Renal cortex interstitium (tissue), 11 donors: ENCODE measurements around the gene RCAN2. TPM values are rescaled to one million over a fixed set of nuclear protein-coding genes. Genes with fewer than 3 reads are reported as not detected.
"Not testable (repeated sequence)": the region's sequence is repeated elsewhere in the genome, so short reads cannot be mapped to it uniquely, and the experiment has no call there.

Source experiments
- DNase-seq, 11 donors: peaks; one replicate each; pipeline ENCODE4 v3.0.0-alpha.2; 2013; ENCODE audit warnings: low read depth in 9 of 11, low spot score in 4 of 11; ENCODE audit errors: extremely low read depth in 1 of 11
- polyA plus RNA-seq, 3 donors: library from polyadenylated mRNA; unstranded; fragments of 120-200 nt; gene quantifications; one replicate each; pipeline ENCODE4 v1.2.1, GENCODE V29; 2013; ENCODE audit not compliant: insufficient read length in 3 of 3

The RCAN2 gene
- polyA plus RNA-seq, 3 donors, result 19.9 to 22.6 (median 22.4) TPM

DNA sequence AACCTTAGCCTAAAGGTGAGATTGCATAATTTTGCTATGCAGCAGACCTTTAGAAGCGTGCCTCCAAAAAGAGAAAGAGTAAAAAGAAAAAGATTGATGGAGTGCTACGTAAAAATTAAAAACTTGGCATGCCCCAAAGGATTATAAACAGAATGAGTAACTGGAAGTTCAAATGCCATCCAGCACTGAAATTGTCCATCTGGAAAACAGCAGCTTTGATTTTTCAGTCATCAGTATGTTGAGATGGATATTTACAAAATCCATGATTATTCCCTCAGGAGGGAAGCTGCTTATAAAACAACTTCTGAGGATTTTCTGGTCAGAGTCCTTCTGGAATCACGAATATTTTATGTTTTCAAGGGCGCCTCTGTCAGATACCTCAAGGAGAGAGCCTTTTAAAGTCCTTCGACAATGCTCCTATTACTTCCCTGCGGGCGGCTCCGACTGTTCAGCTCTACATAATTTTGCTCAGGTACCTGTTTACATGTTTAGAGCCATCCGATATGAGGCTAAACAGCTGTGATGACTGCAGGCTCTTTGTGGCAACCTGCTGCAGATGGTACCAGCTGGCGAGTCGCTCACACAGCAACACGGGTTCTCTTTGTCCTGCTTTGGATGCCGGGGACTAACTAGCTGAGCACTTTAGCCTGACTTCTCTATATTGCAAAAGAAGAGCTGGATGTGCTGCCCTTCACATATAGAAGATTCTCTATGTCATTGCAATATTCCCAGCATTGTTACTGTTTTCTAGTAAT, 83.3 kb downstream of the RCAN2 start:
- DNase-seq, result no peak

- no peak for DNase-seq
These were observed 84.0 kb downstream of the RCAN2 start for GRCh38 chr6:46407246-46407645.

DNA sequence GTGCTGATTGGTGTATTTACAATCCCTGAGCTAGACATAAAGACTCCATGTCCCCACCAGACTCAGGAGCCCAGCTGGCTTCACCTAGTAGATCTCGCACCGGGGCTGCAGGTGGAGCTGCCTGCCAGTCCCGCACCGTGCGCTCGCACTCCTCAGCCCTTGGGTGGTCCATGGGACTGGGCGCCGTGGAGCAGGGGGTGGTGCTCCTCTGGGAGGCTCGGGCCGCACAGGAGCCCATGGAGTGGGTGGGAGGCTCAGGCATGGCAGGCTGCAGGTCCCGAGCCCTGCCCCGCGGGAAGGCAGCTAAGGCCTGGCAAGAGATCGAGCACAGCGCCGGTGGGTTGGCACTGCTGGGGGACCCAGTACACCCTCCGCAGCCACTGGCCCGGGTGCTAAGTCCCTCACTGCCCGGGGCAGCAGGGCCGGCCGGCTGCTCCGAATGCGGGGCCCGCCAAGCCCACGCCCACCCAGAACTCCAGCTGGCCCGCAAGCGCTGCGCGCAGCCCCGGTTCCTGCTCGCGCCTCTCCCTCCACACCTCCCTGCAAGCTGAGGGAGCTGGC, 85.5 kb downstream of the RCAN2 start:
- not testable (repeated sequence) for DNase-seq

DNA sequence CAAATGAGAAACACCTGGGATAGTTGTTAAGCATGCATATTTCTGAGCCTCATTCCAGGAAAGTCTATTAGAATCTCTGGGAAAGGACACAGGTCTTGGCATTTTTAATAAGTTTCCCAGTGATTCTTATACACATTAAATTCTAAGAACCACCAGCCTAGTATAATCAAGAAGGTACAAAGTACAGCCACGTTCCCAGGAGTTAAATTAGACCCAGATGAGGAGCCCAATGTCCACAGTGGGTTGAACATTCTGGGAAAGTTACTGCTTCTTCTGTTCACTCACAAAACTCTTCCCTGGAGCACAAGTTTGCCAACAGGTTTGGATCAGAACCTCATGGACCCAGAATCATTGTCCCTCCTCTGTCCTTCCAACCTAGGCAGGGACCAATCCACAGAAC, 90.4 kb downstream of the RCAN2 start:
- DNase-seq, result no peak

DNA sequence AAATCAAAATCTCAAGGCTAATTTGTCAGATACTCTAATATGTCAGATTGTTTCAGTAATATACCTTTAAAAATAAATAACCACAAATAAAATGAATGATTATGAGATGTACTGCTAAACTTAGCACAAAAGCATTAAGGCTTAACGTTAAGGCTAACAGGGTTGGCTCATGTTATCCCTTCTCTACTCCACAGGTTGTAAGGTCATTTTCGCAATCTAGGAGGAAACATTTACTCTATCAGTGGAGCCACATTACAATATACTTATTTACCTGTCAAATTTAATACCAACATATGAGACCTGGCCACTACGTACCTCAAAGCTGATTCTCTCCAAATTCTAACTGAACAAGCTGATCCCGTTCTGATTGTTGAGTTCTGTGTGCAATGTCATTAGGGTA, 95.7 kb downstream of the RCAN2 start:
- no peak for DNase-seq

GRCh38 chr6:46393940-46394337, 97.3 kb downstream of the RCAN2 start:
- no peak for DNase-seq

DNA sequence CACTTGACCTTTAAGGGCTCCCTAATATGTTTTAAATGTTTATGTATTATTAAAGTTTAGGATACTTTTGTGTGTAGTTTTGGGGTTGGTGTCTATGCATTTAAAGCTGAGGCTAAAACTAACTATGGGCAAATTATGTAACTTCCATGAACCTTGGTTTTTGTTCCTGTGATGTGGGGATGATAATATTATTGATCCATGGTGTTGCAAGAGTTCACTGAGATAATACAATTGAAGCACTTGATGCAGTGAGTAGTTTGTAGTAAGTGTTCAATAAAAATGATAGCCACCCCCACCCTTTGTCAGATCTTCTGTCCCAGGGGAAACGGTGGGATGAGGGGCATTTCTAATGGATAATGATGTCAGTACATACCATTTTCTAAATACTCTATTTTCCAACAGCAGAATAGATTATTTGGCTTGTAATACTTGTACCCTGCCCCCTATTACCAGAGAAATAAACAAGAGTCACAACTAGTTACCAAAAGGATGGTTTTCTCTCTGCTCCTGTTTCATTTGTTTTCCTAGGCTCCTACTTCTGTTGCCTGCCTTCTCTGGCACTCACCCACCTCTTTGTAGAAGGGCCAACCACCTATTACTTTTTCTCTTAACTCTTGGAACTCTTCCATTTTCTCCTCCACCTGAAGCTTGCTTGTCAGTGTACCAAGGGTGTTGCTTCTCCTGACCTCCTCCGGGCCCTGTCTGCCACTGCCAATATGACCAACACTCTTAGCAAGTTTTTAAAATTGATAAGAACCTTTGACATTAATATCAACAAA, 97.9 kb downstream of the RCAN2 start:
- no peak for DNase-seq

DNA sequence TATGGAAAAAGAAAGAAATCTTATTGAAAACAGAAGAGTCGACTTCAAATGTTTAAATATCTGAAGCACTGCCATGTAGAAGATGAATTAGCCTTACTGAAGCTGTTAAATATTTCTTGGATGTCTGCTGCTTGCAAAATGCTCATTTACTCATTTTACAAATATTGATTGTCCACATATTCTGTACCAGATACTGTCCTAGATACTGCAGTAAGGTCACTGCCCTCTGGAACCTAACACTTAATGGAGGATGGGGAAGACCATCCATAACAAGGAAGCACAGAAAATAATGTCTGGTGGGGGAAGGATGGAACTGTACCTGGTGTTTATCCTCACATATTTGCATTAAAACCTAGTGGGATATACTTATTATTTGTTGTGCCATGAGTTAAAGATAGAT, 99.0 kb downstream of the RCAN2 start:
- no peak for DNase-seq

GRCh38 chr6:46390153-46390876, 100.9 kb downstream of the RCAN2 start:
- no peak for DNase-seq

DNA sequence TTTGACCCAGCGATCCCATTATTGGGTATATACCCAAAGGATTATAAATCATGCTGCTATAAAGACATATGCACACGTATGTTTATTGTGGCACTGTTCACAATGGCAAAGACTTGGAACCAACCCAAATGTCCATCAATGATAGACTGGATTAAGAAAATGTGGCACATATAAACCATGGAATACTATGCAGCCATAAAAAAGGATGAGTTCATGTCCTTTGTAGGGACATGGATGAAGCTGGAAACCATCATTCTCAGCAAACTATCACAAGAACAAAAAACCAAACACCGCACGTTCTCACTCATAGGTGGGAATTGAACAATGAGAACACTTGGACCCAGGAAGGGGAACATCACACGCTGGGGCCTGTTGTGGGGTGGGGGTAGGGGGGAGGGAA, 103.5 kb downstream of the RCAN2 start:
- not testable (repeated sequence) for DNase-seq

- DNase-seq, result no peak
These were observed 109.7 kb downstream of the RCAN2 start for GRCh38 chr6:46381579-46381978.

GRCh38 chr6:46381057-46381456, 110.2 kb downstream of the RCAN2 start:
- no peak for DNase-seq

- no peak for DNase-seq
These were observed 111.0 kb downstream of the RCAN2 start for GRCh38 chr6:46380152-46380807.

- DNase-seq, result no peak
These were observed 112.3 kb downstream of the RCAN2 start for GRCh38 chr6:46378882-46379416.

DNA sequence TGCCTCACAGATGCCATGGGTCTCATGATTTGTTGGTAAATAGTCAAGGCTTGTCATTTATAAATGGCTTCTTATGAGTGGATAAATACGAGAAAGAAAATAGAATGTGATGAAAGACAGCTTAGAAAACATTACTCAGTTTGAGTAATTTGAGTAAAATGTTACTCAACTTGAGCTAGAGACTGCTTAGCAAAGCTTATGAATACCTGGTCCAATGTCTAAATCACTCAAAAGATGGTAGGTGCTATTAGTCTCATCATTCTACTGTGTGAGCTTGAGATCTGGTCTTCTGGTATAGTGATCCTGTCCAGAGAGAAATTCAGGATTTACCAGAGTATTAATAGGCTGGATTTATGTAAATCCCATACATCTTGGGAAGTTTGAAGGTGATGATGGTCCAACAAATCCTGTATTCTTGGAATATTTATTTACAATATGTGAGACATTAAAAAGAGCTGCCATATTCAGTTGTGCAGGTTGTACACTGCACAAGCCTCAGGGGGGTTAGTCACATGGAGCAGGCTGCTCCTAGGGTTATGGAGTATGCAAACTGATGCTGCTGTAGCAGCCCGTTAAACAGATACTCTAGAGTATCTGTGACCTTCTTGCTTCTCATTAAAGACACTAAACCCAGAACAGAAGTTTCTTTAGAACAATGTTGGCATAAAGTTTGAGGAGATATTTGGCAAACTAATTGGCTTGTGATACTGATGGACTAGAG, 112.9 kb downstream of the RCAN2 start:
- no peak for DNase-seq

- DNase-seq, result no peak
These were observed 114.0 kb downstream of the RCAN2 start for GRCh38 chr6:46377209-46377608.

DNA sequence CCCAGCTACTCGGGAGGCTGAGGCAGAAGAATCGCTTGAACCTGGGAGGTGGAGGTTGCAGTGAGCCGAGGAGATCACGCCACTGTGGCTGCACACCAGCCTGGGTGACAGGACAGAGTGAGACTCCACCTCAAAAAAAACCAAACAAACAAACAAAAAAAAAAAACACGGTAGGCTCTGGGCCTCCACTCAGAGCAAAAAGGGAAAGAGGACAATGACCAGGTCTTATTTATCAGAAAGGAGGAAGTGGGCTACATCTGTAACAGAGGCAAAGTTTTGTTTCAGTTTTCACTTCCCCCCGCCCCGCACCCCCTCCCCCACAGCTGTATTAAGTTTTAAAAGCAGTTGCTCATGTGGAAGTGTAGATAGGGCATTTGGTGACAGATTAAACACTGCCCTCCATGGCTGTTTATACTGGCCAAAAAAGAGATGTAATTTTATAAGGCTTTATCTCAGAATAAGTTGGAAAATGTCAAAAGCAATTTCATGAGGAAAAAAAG, 114.6 kb downstream of the RCAN2 start:
- no peak for DNase-seq

GRCh38 chr6:46370622-46371021, 120.6 kb downstream of the RCAN2 start:
- no peak for DNase-seq
